MCF 10A (cell line): ENCODE data around the gene RUNX3. TPM values are rescaled to one million over a fixed set of nuclear protein-coding genes. Genes with fewer than 3 reads are reported as not detected.

Source experiments
- BruUV-seq: library from RNA; stranded (reverse); fragments of 400-500 nt; replicated peaks from 2 replicates; lab custom pipeline; 2021; lab: Mats Ljungman, UMichigan
- CTCF ChIA-PET: fragments of 300-600 bp; sonication (Branson Sonifier 250); formaldehyde crosslinking; extraction: SDS; loops from one replicate; lab custom pipeline; 2021; ENCODE audit warnings: antibody characterized with exemption, inconsistent platforms; lab: Yijun Ruan, JAX
- POLR2A ChIA-PET: fragments of 300-600, 350-650 bp; sonication (Branson Sonifier 250); formaldehyde crosslinking; extraction: SDS; loops from one replicate; lab custom pipeline; 2020; ENCODE audit warnings: antibody characterized with exemption, inconsistent platforms; lab: Yijun Ruan, JAX
- DNase-seq: peaks from one replicate; pipeline ENCODE4 v3.0.0-alpha.2; 2018; ENCODE audit not compliant: unreplicated experiment
- H3K27ac Mint-ChIP-seq: one replicate; pipeline ENCODE4 v1.8.0; 2022; ENCODE audit warnings: mild to moderate bottlenecking, low read depth, mixed read lengths; ENCODE audit not compliant: unreplicated experiment
- H3K27me3 Mint-ChIP-seq: one replicate; pipeline ENCODE4 v1.8.0; 2022; ENCODE audit warnings: mixed read lengths; ENCODE audit not compliant: insufficient read depth, unreplicated experiment
- H3K36me3 Mint-ChIP-seq: one replicate; pipeline ENCODE4 v1.8.0; 2022; ENCODE audit warnings: mild to moderate bottlenecking, moderate library complexity, mixed read lengths; ENCODE audit not compliant: insufficient read depth, unreplicated experiment
- H3K4me1 Mint-ChIP-seq: one replicate; pipeline ENCODE4 v1.8.0; 2022; ENCODE audit warnings: mixed read lengths; ENCODE audit not compliant: insufficient read depth, unreplicated experiment
- H3K4me3 Mint-ChIP-seq: one replicate; pipeline ENCODE4 v1.8.0; 2022; ENCODE audit warnings: mild to moderate bottlenecking, moderate library complexity, mixed read lengths; ENCODE audit not compliant: unreplicated experiment
- H3K9me3 Mint-ChIP-seq: one replicate; pipeline ENCODE4 v1.8.0; 2022; ENCODE audit warnings: mixed read lengths; ENCODE audit not compliant: unreplicated experiment
- CTCF ChIP-seq: fragments of 200-600 bp; IDR thresholded peaks from one replicate; pipeline ENCODE4 v1.8.0; 2022; ENCODE audit warnings: antibody characterized with exemption, mild to moderate bottlenecking; ENCODE audit not compliant: unreplicated experiment
- intact Hi-C: fragments of 100-400 bp; cut with micrococcal nuclease; formaldehyde crosslinking; loops from 2 replicates; pipeline ENCODE4 v1.14.1; 2022
- total RNA-seq: library from RNA; stranded (reverse); gene quantifications from 2 replicates; pipeline ENCODE4 v1.2.3, GENCODE V29; 2022

Gene RUNX3
- total RNA-seq, 1 experiment from 2014 or later = not detected

- no peaks in the 10 kb centered on the region for H3K27me3 Mint-ChIP-seq
- ChIA-PET CTCF (no interaction called here), POLR2A (no interaction called here)
- BruUV-seq = no TSS peak
- no peak for DNase-seq
- H3K4me1 Mint-ChIP-seq = no peaks in the 10 kb centered on the region
- intact Hi-C loops = no loop called here
- TF ChIP-seq CTCF = no peak
- H3K9me3 Mint-ChIP-seq = no peaks in the 10 kb centered on the region
- no peak overlapping the region for H3K27ac Mint-ChIP-seq
- H3K4me3 Mint-ChIP-seq = no peak overlapping the region
- no peaks in the 10 kb centered on the region for H3K36me3 Mint-ChIP-seq
Observed at GRCh38 chr1:24961961-24962861, 32.1 kb upstream of the RUNX3 start.

GRCh38 chr1:24961334-24961733 lies 31.3 kb upstream of the RUNX3 start:
- POLR2A ChIA-PET = no interaction called here
- DNase-seq = no peak
- BruUV-seq = no TSS peak
- no peaks in the 10 kb centered on the region for H3K4me1 Mint-ChIP-seq
- CTCF ChIA-PET = no interaction called here
- intact Hi-C loops = no loop called here
- no peak for TF ChIP-seq CTCF
- no peaks in the 10 kb centered on the region for H3K27me3 Mint-ChIP-seq
- H3K9me3 Mint-ChIP-seq = no peaks in the 10 kb centered on the region
- no peak overlapping the region for H3K4me3 Mint-ChIP-seq
- no peaks in the 10 kb centered on the region for H3K36me3 Mint-ChIP-seq
- peak overlapping the region; percentile 51 for H3K27ac Mint-ChIP-seq

- peak overlapping the region; percentile 51 for H3K27ac Mint-ChIP-seq
- H3K36me3 Mint-ChIP-seq = no peaks in the 10 kb centered on the region
- no peaks in the 10 kb centered on the region for H3K9me3 Mint-ChIP-seq
- ChIA-PET CTCF (interaction anchor here (0.9 kb wide), 1 partner anchor 89 kb away, joined by 3 read pairs; no protein-coding TSS in a partner anchor), POLR2A (interaction anchor here (0.7 kb wide), 1 partner anchor 914 kb away, joined by 3 read pairs; no protein-coding TSS in a partner anchor)
- no peak for DNase-seq
- peaks cover 3% of the 10 kb centered on the region for H3K4me1 Mint-ChIP-seq
- H3K27me3 Mint-ChIP-seq = no peaks in the 10 kb centered on the region
- BruUV-seq = no TSS peak
- no peak for TF ChIP-seq CTCF
- H3K4me3 Mint-ChIP-seq = no peak overlapping the region
- intact Hi-C loops = no loop called here
Observed at GRCh38 chr1:24960071-24960801, 30.2 kb upstream of the RUNX3 start.

GRCh38 chr1:24959623-24959975 lies 29.5 kb upstream of the RUNX3 start:
- no peak overlapping the region for H3K4me3 Mint-ChIP-seq
- no peak overlapping the region for H3K27ac Mint-ChIP-seq
- H3K27me3 Mint-ChIP-seq = no peaks in the 10 kb centered on the region
- H3K9me3 Mint-ChIP-seq = no peaks in the 10 kb centered on the region
- H3K4me1 Mint-ChIP-seq = peaks cover 9% of the 10 kb centered on the region
- POLR2A ChIA-PET = no interaction called here
- CTCF ChIA-PET = interaction anchor here (0.9 kb wide), 1 partner anchor 88 kb away, joined by 3 read pairs; no protein-coding TSS in a partner anchor
- intact Hi-C loops = no loop called here
- DNase-seq = no peak
- H3K36me3 Mint-ChIP-seq = no peaks in the 10 kb centered on the region
- BruUV-seq = no TSS peak
- no peak for TF ChIP-seq CTCF
